HG03460 (cell line): ENCODE results near the gene VSIG4.

Source experiments
- ATAC-seq: cut with Tn5 transposase; IDR thresholded peaks from one replicate; pipeline ENCODE4 v1.9.1; 2021; ENCODE audit not compliant: unreplicated experiment

The VSIG4 gene

DNA sequence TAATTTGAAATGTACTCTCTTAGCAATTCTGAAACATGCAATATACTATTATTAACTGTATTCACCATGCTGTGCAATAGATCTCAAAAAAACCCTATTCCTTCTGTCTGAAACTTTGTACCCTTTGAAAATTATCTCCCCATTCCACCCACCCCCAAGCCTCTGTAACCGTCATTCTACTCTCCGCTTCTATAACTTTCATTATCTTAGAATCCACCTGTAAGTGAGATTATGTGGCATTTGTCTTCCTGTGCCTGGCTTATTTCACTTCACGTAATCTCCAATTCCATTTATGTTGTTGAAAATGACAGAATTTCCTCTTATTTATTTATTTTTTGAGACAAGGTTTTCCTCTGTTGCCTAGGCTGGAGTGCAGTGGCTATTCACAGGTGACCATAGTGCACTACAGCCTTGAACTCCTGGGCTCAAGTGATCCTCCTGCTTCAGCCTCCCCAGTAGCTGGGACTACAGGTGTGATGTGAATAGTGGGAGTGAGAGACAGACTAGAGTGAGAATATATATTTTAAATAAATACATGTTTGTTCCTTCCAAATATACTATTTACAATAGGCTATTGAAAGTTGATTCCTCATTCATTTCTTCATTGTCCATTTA lies 30.5 kb downstream of the VSIG4 start:
- no peak for ATAC-seq

DNA sequence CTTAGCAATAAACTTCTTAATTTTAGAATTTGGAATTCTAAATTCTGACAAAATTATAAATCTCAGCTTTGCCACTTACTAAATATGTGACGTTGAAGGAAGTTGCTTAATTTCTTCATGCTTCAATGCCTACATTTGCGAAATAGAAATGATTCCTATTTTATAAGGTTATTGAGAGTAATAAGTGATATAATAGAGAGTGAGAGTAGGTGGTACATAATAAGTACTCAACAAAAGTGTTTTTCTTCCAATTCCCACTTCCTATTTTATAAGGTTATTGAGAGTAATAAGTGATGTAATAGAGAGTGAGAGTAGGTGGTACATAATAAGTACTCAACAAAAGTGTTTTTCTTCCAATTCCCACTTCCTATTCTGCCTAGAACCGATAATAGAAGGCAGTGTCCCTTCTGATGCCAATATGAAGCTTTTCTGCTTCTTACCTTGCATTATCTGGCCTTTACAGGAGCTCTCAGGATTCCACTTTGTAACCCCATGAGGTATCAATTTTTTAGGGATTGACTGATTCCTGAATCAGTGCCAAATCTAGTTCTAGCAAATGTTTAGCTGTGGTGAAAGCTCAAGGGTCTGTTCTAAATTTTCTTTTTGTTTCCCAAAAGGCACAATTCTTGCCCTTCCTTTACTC lies 31.4 kb downstream of the VSIG4 start:
- ATAC-seq = no peak

DNA sequence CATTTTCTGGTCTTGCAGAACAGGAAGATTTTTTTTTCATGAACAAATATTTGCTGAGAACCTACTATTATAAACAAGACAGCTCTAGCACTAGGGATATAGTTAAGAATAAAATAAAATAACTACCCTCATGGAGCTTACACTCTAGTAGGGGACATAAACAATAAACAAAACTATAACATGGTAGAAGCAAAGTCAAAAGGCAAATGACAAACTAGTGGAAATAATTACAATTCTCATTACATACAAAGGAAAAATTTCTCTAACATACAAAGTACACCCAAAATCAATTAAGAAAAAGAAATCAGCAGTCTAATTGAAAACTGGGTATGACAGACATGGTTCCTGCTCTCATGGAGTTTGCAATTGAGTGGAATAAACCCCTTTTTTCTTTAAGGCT lies 32.0 kb downstream of the VSIG4 start:
- no peak for ATAC-seq

GRCh38 chrX:66005830-66006449 lies 33.9 kb downstream of the VSIG4 start:
- no peak for ATAC-seq

DNA sequence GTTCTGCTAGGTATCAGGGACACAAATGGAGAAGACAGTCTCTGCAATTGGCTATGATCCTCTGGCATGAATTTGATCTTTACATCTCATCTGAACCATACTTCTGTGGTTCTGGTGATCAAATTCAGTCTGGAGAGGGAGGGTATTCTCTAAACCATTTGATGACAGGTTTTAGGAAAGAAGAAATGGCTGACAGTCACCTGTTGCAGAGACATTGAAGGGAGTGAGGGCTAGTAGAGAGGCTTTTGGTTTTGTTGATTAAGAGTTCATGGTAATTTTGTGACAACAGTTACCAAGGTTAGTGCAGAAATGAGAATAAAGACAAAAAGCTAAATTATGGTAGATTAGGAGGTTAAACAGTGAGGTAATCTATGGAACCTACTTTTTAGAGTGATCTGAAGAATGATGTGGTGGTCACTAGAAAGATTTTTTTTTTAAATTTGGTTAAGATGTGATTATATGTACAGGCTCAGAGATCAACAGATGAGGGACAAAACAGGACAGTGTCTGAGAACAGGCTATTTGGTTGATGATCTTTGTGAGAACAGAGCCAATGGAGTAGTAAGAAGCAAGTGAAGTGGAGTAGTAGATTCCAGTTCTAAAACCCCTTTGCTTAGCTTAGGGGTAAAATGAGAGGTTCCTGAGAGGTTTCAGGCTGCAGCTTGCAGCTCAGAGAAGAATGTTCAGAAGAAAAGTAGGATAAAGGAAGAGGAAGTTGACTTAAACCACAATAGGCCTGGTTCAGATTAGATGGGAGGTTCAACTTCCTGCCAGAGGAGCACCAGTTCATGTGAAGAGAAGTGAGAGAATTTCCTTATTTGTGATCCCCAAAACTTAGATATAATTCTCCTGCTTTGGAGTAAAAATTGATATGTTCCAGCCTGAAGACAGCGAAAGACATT lies 34.7 kb downstream of the VSIG4 start:
- ATAC-seq = no peak

DNA sequence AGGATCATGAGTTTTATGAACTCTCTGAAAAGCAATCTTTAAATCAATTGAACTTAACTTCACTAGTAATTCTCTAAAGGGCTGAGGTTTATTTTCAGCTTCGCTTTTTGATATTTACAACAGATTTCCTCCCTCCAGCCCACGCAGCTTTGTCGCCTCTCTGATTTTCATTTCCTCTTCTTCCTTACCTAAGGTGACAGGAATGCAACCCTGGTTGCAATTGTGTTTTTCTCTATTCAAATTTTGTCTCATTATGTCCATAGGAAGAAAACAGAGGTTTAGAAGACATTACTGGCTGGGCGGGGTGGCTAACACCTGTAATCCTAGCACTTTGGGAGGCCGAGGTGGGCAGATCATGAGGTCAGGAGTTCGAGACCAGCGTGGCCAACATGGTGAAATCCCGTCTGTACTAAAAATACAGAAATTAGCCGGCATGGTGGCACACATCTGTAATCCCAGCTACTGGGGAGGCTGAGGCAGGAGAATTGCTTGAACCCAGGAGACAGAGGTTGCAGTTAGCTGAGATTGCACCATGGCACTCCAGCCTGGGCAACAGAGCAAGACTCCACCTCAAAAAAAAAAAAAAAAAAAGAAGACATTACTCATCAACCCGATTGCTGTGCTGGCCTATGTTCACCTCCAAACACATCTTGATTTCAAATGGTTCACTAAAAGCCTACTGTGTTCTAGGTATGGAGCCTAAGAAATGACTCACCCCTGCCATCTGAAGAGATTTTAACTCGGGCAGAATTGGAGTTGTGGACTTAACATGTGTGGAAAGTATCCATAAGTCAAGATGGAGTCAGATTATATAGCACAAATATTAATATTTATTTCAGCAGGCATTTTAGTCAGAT lies 36.8 kb downstream of the VSIG4 start:
- ATAC-seq = peak; percentile 52

GRCh38 chrX:66001596-66001995 lies 38.3 kb downstream of the VSIG4 start:
- no peak for ATAC-seq

- no peak for ATAC-seq
Observed at GRCh38 chrX:66000628-66001272, 39.1 kb downstream of the VSIG4 start.

DNA sequence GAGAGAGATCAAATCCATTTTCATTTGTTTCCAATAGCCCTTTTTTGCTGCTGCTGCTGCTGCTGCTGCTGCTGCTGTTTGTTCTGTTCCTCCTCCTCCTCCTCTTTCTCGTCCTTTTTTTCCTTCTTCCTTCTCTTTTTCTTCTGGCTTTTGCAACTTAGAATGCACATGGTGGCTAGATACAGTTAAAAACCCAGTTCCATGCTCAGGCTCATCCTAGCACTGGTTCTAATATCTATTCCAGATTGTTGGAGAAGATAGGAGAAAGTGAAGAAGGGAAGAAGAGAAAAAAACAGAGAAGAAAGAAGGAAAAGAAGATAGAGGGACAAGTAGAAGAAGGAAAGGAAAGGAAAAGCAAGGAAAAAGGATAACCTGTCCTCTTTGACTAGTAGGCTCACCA lies 39.7 kb downstream of the VSIG4 start:
- ATAC-seq = no peak

GRCh38 chrX:65999563-66000148 lies 40.2 kb downstream of the VSIG4 start:
- ATAC-seq = no peak

DNA sequence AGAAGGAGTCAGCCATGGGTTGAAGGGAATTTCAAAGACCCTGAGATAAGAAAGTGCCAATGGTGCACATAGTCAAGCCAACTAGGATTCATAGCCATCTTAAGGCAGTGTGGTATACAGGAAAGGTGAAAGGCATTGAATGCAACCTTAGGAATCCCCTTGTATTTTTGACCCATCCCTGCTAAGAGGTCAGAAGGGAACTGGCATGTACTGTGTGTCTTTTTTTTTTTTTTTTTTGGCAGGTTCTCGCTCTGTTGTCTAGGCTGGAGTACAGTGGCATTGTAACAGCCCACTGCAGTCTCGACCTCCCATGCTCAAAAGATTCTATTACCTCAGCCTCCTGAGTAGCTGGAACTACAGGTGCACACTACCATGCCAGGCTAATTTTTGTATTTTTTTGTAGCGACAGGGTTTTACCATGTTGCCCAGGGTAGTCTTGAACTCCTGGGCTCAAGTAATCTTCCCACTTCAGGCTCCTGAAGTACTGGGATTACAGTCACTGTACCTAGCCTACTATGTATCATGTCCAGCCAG lies 40.8 kb downstream of the VSIG4 start:
- ATAC-seq = no peak

GRCh38 chrX:65997978-65998717 lies 41.7 kb downstream of the VSIG4 start:
- ATAC-seq = no peak

DNA sequence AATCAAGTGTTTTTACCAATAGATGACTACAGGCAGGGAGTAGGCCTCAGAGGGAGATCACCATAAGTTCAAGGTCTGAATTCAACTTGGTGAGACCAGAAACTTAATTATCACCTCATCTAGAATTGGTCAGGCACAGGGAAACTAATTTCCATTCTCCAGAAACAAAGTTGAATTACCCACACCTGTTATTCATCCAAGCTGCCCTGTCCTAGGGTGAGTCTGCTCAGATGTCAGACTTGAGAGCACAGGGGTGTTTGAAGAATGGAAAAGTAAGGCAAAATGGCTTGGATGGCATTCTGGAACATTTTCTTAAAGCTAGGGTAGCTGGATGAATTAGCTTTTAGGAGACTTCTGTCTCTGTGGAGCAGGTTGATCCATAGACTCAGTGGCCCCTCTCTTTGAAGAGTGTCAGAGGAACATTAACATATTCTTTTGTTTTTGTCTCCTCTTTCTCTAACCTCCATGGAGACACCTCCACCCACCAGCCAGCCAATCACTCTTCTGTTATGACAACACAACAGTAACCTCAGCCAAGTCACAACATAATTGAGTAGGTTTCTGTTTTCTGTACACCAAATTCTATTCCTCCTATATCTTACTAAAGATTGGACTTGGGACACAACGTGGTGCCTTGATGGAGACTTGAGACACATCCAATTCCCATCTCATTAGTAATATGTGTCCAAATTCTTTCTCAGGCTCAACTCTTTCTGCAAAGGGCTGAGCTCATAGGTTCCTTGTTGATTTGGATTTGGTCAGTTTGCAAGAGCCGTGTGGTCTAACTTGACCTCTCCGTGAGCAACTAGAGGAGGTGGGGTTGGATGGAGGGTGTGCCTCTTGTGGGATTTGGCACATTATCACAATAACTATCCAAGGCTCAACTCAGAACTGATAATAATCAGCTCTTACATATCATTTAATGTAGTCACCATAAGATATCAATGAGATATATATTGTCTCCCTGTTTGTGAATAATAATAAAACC lies 45.1 kb downstream of the VSIG4 start:
- no peak for ATAC-seq

GRCh38 chrX:65993915-65994460 lies 45.9 kb downstream of the VSIG4 start:
- ATAC-seq = no peak

DNA sequence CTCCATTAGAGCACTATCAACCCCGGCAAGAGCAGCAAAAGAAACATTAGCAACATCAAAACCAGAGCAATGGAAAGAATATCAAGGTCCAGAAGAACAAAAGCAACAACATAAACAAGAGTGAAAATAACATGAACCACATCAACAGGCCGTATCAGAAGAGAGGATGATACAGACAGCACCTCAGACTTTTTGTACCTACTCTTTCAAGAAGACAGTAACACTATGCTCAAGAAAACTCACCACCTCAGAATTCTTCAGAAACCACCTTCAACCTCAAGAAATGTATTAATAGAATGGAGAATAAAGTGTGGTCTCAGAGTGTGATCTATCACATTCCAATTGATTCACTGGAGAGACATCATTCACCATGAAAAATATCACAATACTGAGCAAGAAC lies 46.5 kb downstream of the VSIG4 start:
- no peak for ATAC-seq

DNA sequence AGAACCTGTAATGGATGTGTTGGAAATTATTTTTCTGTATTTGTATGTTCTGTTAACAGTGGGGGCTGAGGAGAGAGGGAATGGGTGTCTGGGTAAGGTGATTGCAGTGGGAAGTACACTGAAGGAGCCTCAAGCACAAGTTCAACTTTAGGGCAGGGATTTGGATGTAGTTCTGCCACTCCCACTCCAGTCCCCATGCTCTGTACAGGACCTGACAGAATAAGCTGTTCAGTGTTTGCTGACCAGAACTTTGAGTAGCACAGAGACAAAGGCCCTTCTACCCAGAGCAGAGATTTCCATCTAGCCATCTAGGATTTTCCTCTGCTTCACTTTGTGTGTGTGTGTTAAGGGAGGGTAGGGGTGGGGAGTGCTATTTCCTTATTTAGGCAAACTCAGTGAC lies 49.2 kb downstream of the VSIG4 start:
- ATAC-seq = no peak

GRCh38 chrX:65987811-65988210 lies 52.1 kb downstream of the VSIG4 start:
- no peak for ATAC-seq
